GM23248 (cell line): ENCODE results near the gene GSTP1. TPM values are rescaled to one million over a fixed set of nuclear protein-coding genes. Genes with fewer than 3 reads are reported as not detected.

Experiments used
- DNase-seq: peaks from one replicate; pipeline ENCODE4 v3.0.0-alpha.2; 2015
- H2AFZ ChIP-seq: fragments of 200-600 bp; sonication (generic); 2 replicates; pipeline ENCODE4 v1.6.1; 2016; ENCODE audit warnings: antibody characterized with exemption
- H3F3A ChIP-seq: fragments of 200-600 bp; sonication (generic); 2 replicates; pipeline ENCODE4 v1.6.1; 2016; ENCODE audit warnings: mild to moderate bottlenecking, antibody characterized with exemption, mixed run types; ENCODE audit not compliant: insufficient read depth
- H3K27ac ChIP-seq: fragments of 200-600 bp; sonication (generic); 2 replicates; pipeline ENCODE4 v1.5.1; 2016; ENCODE audit warnings: mild to moderate bottlenecking
- H3K27me3 ChIP-seq: fragments of 200-600 bp; sonication (generic); replicated peaks from 2 replicates; pipeline ENCODE4 v1.6.1; 2016; ENCODE audit warnings: mild to moderate bottlenecking; ENCODE audit not compliant: insufficient read depth
- H3K36me3 ChIP-seq: fragments of 200-600 bp; sonication (generic); 2 replicates; pipeline ENCODE4 v1.6.1; 2016; ENCODE audit warnings: low read depth, mild to moderate bottlenecking
- H3K4me1 ChIP-seq: fragments of 200-600 bp; sonication (generic); 2 replicates; pipeline ENCODE4 v1.6.1; 2016; ENCODE audit warnings: mild to moderate bottlenecking; ENCODE audit not compliant: insufficient read depth
- H3K4me2 ChIP-seq: fragments of 200-600 bp; sonication (generic); one replicate; pipeline ENCODE4 v1.6.1; 2016; ENCODE audit warnings: mild to moderate bottlenecking; ENCODE audit not compliant: unreplicated experiment
- H3K4me3 ChIP-seq: fragments of 200-600 bp; sonication (generic); 2 replicates; pipeline ENCODE4 v1.5.1; 2016; ENCODE audit warnings: mild to moderate bottlenecking
- H3K79me2 ChIP-seq: fragments of 200-600 bp; sonication (generic); 2 replicates; pipeline ENCODE4 v1.6.1; 2016; ENCODE audit warnings: mild to moderate bottlenecking; ENCODE audit not compliant: insufficient read depth
- H3K9ac ChIP-seq: fragments of 200-600 bp; sonication (generic); 2 replicates; pipeline ENCODE4 v1.6.1; 2016; ENCODE audit warnings: mild to moderate bottlenecking
- H3K9me2 ChIP-seq: fragments of 200-600 bp; sonication (generic); 2 replicates; pipeline ENCODE4 v1.6.1; 2016; ENCODE audit warnings: mixed run types, mild to moderate bottlenecking, moderate library complexity; ENCODE audit not compliant: insufficient read depth
- H3K9me3 ChIP-seq: fragments of 200-600 bp; sonication (generic); one replicate; pipeline ENCODE4 v1.6.1; 2017; ENCODE audit warnings: low read depth
- H4K20me1 ChIP-seq: fragments of 200-600 bp; sonication (generic); 2 replicates; pipeline ENCODE4 v1.6.0; 2016; ENCODE audit not compliant: insufficient read depth
- EZH2 ChIP-seq: fragments of 200-600 bp; sonication (generic); IDR thresholded peaks from 2 replicates; pipeline ENCODE4 v1.6.1; 2018; ENCODE audit warnings: antibody characterized with exemption, mild to moderate bottlenecking; ENCODE audit not compliant: insufficient read depth, poor library complexity, severe bottlenecking
- EZH2phosphoT487 ChIP-seq: fragments of 200-600 bp; sonication (generic); IDR thresholded peaks from 2 replicates; pipeline ENCODE4 v1.6.1; 2018; ENCODE audit warnings: antibody characterized with exemption, moderate library complexity, mild to moderate bottlenecking, low read depth; ENCODE audit not compliant: insufficient read depth
- WGBS, 2 experiments: methylation state at CpG; one replicate each; pipeline ENCODE4 v1.1.6; 2015 to 2017; ENCODE audit warnings: low lambda C conversion rate in 2 of 2, low coverage in 1 of 2; ENCODE audit errors: missing lambda C conversion rate in 2 of 2; 5-methylcytosine and 5-hydroxymethylcytosine counted together
- in situ Hi-C: fragments of 300-500 bp; cut with MboI; formaldehyde crosslinking; loops from 2 replicates; pipeline ENCODE4 v1.15.0; 2020
- polyA plus RNA-seq: library from polyadenylated mRNA; unstranded; fragments of >200 nt; fragmentation: Nextera tagmentation; extraction: Ambion mirVana; gene quantifications from 2 replicates; pipeline ENCODE4 v1.2.1, GENCODE V29; 2016
- small RNA-seq: library from RNA; depleted of rRNA; stranded (forward); fragments of <200 nt; gene quantifications from one replicate; pipeline ENCODE3, GENCODE V24; 2014; ENCODE audit warnings: low read depth, low replicate concordance
- total RNA-seq: library from RNA; depleted of rRNA; stranded (reverse); fragments of >200 nt; shearing (Covaris generic); gene quantifications from 2 replicates; pipeline ENCODE4 v1.2.3, GENCODE V29; 2014; rRNA removed

GSTP1 gene
- total and polyA plus RNA-seq, 2 experiments from 2014 or later: 606 to 743 TPM

- Histone ChIP-seq H3K36me3 (no peaks in the 10 kb centered on the region), H3K4me2 (no peak overlapping the region), H3K4me1 (no peaks in the 10 kb centered on the region), H3K27ac (no peak overlapping the region), H3F3A (no peaks in the 10 kb centered on the region), H3K4me3 (no peak overlapping the region), H2AFZ (no peak overlapping the region), H3K9ac (no peak overlapping the region), H3K79me2 (no peaks in the 10 kb centered on the region), H4K20me1 (no peaks in the 10 kb centered on the region), H3K27me3 (no peaks in the 10 kb centered on the region), H3K9me3 (no peaks in the 10 kb centered on the region), H3K9me2 (no peaks in the 10 kb centered on the region)
- 60 to 61% methylated on average over 13 to 20 of the region's 20 CpGs for WGBS, 2 experiments
- no peak for DNase-seq
- in situ Hi-C loops: no loop called here
- no peak for TF ChIP-seq EZH2
Observed at GRCh38 chr11:67634366-67635230, 51.0 kb downstream of the GSTP1 start.

GRCh38 chr11:67635231-67635521, 51.6 kb downstream of the GSTP1 start:
- Histone ChIP-seq H3K9ac (no peak overlapping the region), H3K9me2 (no peaks in the 10 kb centered on the region), H3K27me3 (0 out of 2 replicates have a peak, but pooled peaks cover 1% of the 10 kb centered on the region), H2AFZ (no peak overlapping the region), H3K9me3 (no peaks in the 10 kb centered on the region), H3K4me3 (no peak overlapping the region), H3K4me1 (no peaks in the 10 kb centered on the region), H4K20me1 (no peaks in the 10 kb centered on the region), H3K79me2 (no peaks in the 10 kb centered on the region), H3K36me3 (no peaks in the 10 kb centered on the region), H3K27ac (no peak overlapping the region), H3F3A (no peaks in the 10 kb centered on the region), H3K4me2 (no peak overlapping the region)
- 82% methylated on average over 4 of the region's 4 CpGs for WGBS, 2 experiments
- in situ Hi-C loops: no loop called here
- TF ChIP-seq EZH2phosphoT487: no peak
- no peak for TF ChIP-seq EZH2
- DNase-seq: no peak

Small RNA genes lying within 50 kb of the gene (small RNA-seq; reads per million reads assigned to genes)
- gene AP003385.3: not detected

Other genes with a start within 250 kb of the GSTP1 start
- gene POLD4, start 230.3 kb upstream of the GSTP1 start, total RNA-seq: 86.6 and 109 TPM in 2 replicates
- 121 and 136 TPM in 2 replicates for gene POLD4, start 230.3 kb upstream of the GSTP1 start, polyA plus RNA-seq
- gene CLCF1, start 210.2 kb upstream of the GSTP1 start, total RNA-seq: 33.0 and 39.1 TPM in 2 replicates
- 20.0 and 21.1 TPM in 2 replicates for gene CLCF1, start 210.2 kb upstream of the GSTP1 start, polyA plus RNA-seq
- 0.51 and 4.6 TPM in 2 replicates for gene RAD9A, start 191.8 kb upstream of the GSTP1 start, total RNA-seq
- gene RAD9A, start 191.8 kb upstream of the GSTP1 start, polyA plus RNA-seq: 3.9 and 5.7 TPM in 2 replicates
- gene PPP1CA, start 182.0 kb upstream of the GSTP1 start, total RNA-seq: 140 and 172 TPM in 2 replicates
- gene PPP1CA, start 182.0 kb upstream of the GSTP1 start, polyA plus RNA-seq: 207 and 222 TPM in 2 replicates
- not detected in 2 replicates for gene TBC1D10C, start 179.7 kb upstream of the GSTP1 start, total RNA-seq
- gene TBC1D10C, start 179.7 kb upstream of the GSTP1 start, polyA plus RNA-seq: 0.25 TPM in 1 of 2 replicates, not detected in the other
- 0.38 and 0.43 TPM in 2 replicates for gene CARNS1, start 168.1 kb upstream of the GSTP1 start, total RNA-seq
- 0.13 and 0.38 TPM in 2 replicates for gene CARNS1, start 168.1 kb upstream of the GSTP1 start, polyA plus RNA-seq
- gene RPS6KB2, start 155.3 kb upstream of the GSTP1 start, total RNA-seq: 68.0 and 71.2 TPM in 2 replicates
- 52.3 and 53.0 TPM in 2 replicates for gene RPS6KB2, start 155.3 kb upstream of the GSTP1 start, polyA plus RNA-seq
- gene PTPRCAP, start 146.1 kb upstream of the GSTP1 start, total RNA-seq: not detected in 2 replicates
- 0.43 and 0.68 TPM in 2 replicates for gene PTPRCAP, start 146.1 kb upstream of the GSTP1 start, polyA plus RNA-seq
- gene CORO1B, start 140.3 kb upstream of the GSTP1 start, total RNA-seq: 107 and 113 TPM in 2 replicates
- 78.1 and 80.2 TPM in 2 replicates for gene CORO1B, start 140.3 kb upstream of the GSTP1 start, polyA plus RNA-seq
- not detected in 2 replicates for gene GPR152, start 131.1 kb upstream of the GSTP1 start, total RNA-seq
- not detected in 2 replicates for gene GPR152, start 131.1 kb upstream of the GSTP1 start, polyA plus RNA-seq
- gene CABP4, start 128.5 kb upstream of the GSTP1 start, total RNA-seq: not detected in 2 replicates
- not detected in 2 replicates for gene CABP4, start 128.5 kb upstream of the GSTP1 start, polyA plus RNA-seq
- gene TMEM134, start 114.6 kb upstream of the GSTP1 start, total RNA-seq: 13.4 and 67.2 TPM in 2 replicates
- 99.3 and 103 TPM in 2 replicates for gene TMEM134, start 114.6 kb upstream of the GSTP1 start, polyA plus RNA-seq
- gene AIP, start 100.8 kb upstream of the GSTP1 start, total RNA-seq: 46.4 and 58.5 TPM in 2 replicates
- gene AIP, start 100.8 kb upstream of the GSTP1 start, polyA plus RNA-seq: 56.1 and 57.3 TPM in 2 replicates
- 30.7 and 31.2 TPM in 2 replicates for gene PITPNM1, start 78.4 kb upstream of the GSTP1 start, total RNA-seq
- 10.8 and 12.1 TPM in 2 replicates for gene PITPNM1, start 78.4 kb upstream of the GSTP1 start, polyA plus RNA-seq
- 20.5 and 29.6 TPM in 2 replicates for gene CDK2AP2, start 75.7 kb upstream of the GSTP1 start, total RNA-seq
- 54.1 and 55.2 TPM in 2 replicates for gene CDK2AP2, start 75.7 kb upstream of the GSTP1 start, polyA plus RNA-seq
- not detected in 2 replicates for gene CABP2, start 60.4 kb upstream of the GSTP1 start, total RNA-seq
- gene CABP2, start 60.4 kb upstream of the GSTP1 start, polyA plus RNA-seq: not detected in 2 replicates
- 168 and 209 TPM in 2 replicates for gene NDUFV1, start 23.1 kb downstream of the GSTP1 start, total RNA-seq
- 136 TPM in 2 replicates for gene NDUFV1, start 23.1 kb downstream of the GSTP1 start, polyA plus RNA-seq
- 2.0 and 4.8 TPM in 2 replicates for gene NUDT8, start 46.1 kb downstream of the GSTP1 start, total RNA-seq
- gene NUDT8, start 46.1 kb downstream of the GSTP1 start, polyA plus RNA-seq: 4.1 TPM in 2 replicates
- gene TBX10, start 56.0 kb downstream of the GSTP1 start, total RNA-seq: not detected in 2 replicates
- gene TBX10, start 56.0 kb downstream of the GSTP1 start, polyA plus RNA-seq: not detected in 2 replicates
- gene ACY3, start 66.9 kb downstream of the GSTP1 start, total RNA-seq: not detected in 2 replicates
- gene ACY3, start 66.9 kb downstream of the GSTP1 start, polyA plus RNA-seq: not detected in 2 replicates
- not detected in 2 replicates for gene ALDH3B2, start 90.8 kb downstream of the GSTP1 start, total RNA-seq
- gene ALDH3B2, start 90.8 kb downstream of the GSTP1 start, polyA plus RNA-seq: not detected in 2 replicates